ENCODE data around the gene PER2. TPM values are rescaled to one million over a fixed set of nuclear protein-coding genes. Genes with fewer than 3 reads are reported as not detected.
"Not testable (repeated sequence)": the region's sequence is repeated elsewhere in the genome, so short reads cannot be mapped to it uniquely, and the experiment has no call there.

The PER2 gene
- polyA plus RNA-seq (ENCODE audit: insufficient read length in 3 of 3) = 1 to 10 TPM; 5.1 to 6.0 (median 5.1) TPM

- DNase-seq (ENCODE audit: low read depth in 3 of 3, low spot score in 2 of 3) = peak in 1 of 3 donors; percentile 43
Measured at GRCh38 chr2:238287737-238288649, at the start of gene PER2. Gene PER2, minus strand, starts transcription at chr2:238288610. Its CDS starts 10,674 bp downstream, at chr2:238277936.

- no peak for DNase-seq (ENCODE audit: low read depth in 3 of 3, low spot score in 2 of 3)
Measured at GRCh38 chr2:238337846-238338245, 49.4 kb upstream of the PER2 start.

GRCh38 chr2:238336793-238337444 lies 48.5 kb upstream of the PER2 start:
- DNase-seq (ENCODE audit: low read depth in 3 of 3, low spot score in 2 of 3) = no peak

- no peak for DNase-seq (ENCODE audit: low read depth in 3 of 3, low spot score in 2 of 3)
Measured at GRCh38 chr2:238336151-238336550, 47.7 kb upstream of the PER2 start.

GRCh38 chr2:238335591-238335990 lies 47.2 kb upstream of the PER2 start:
- not testable (repeated sequence) for DNase-seq (ENCODE audit: low read depth in 3 of 3, low spot score in 2 of 3)

GRCh38 chr2:238334885-238335284 lies 46.5 kb upstream of the PER2 start:
- no peak for DNase-seq (ENCODE audit: low read depth in 3 of 3, low spot score in 2 of 3)

GRCh38 chr2:238331916-238332315 lies 43.5 kb upstream of the PER2 start:
- no peak for DNase-seq (ENCODE audit: low read depth in 3 of 3, low spot score in 2 of 3)

- no peak for DNase-seq (ENCODE audit: low read depth in 3 of 3, low spot score in 2 of 3)
Measured at GRCh38 chr2:238330391-238330790, 42.0 kb upstream of the PER2 start.

- DNase-seq (ENCODE audit: low read depth in 3 of 3, low spot score in 2 of 3) = no peak
Measured at GRCh38 chr2:238327751-238328150, 39.3 kb upstream of the PER2 start.

GRCh38 chr2:238326801-238327365 lies 38.5 kb upstream of the PER2 start:
- DNase-seq (ENCODE audit: low read depth in 3 of 3, low spot score in 2 of 3) = no peak

GRCh38 chr2:238325694-238326093 lies 37.3 kb upstream of the PER2 start:
- no peak for DNase-seq (ENCODE audit: low read depth in 3 of 3, low spot score in 2 of 3)

- DNase-seq (ENCODE audit: low read depth in 3 of 3, low spot score in 2 of 3) = not testable (repeated sequence)
Measured at GRCh38 chr2:238324248-238324647, 35.8 kb upstream of the PER2 start.

GRCh38 chr2:238322001-238322411 lies 33.6 kb upstream of the PER2 start:
- DNase-seq (ENCODE audit: low read depth in 3 of 3, low spot score in 2 of 3) = no peak

GRCh38 chr2:238321467-238321866 lies 33.1 kb upstream of the PER2 start:
- no peak for DNase-seq (ENCODE audit: low read depth in 3 of 3, low spot score in 2 of 3)

GRCh38 chr2:238320648-238321281 lies 32.4 kb upstream of the PER2 start:
- DNase-seq (ENCODE audit: low read depth in 3 of 3, low spot score in 2 of 3) = no peak

- DNase-seq (ENCODE audit: low read depth in 3 of 3, low spot score in 2 of 3) = peak; percentile 62 to 86 (median 80)
Measured at GRCh38 chr2:238320246-238320647, 31.8 kb upstream of the PER2 start, which contains the start of gene TRAF3IP1. Gene TRAF3IP1, plus strand, starts transcription at chr2:238320518. Its CDS starts 145 bp downstream, at chr2:238320663.

GRCh38 chr2:238315031-238315595 lies 26.7 kb upstream of the PER2 start:
- no peak for DNase-seq (ENCODE audit: low read depth in 3 of 3, low spot score in 2 of 3)

GRCh38 chr2:238314576-238314975 lies 26.2 kb upstream of the PER2 start:
- no peak for DNase-seq (ENCODE audit: low read depth in 3 of 3, low spot score in 2 of 3)

- no peak for DNase-seq (ENCODE audit: low read depth in 3 of 3, low spot score in 2 of 3)
Measured at GRCh38 chr2:238313991-238314350, 25.6 kb upstream of the PER2 start.

GRCh38 chr2:238313289-238313990 lies 25.0 kb upstream of the PER2 start:
- no peak for DNase-seq (ENCODE audit: low read depth in 3 of 3, low spot score in 2 of 3)
